Occipital lobe (tissue), 2 donors: ENCODE measurements around the gene EDAR. TPM values are rescaled to one million over a fixed set of nuclear protein-coding genes. Genes with fewer than 3 reads are reported as not detected.

Source experiments
- DNase-seq: peaks from one replicate; lab custom pipeline; 2025; lab: John Stamatoyannopoulos, UW
- total RNA-seq: library from RNA; depleted of rRNA; stranded (reverse); fragments of >200 nt; gene quantifications from one replicate; pipeline ENCODE4 v1.2.3, GENCODE V29; 2014

EDAR gene
- total RNA-seq, 1 donor from 2014 or later: not detected

GRCh38 chr2:108968619-108969018, 20.4 kb downstream of the EDAR start:
- DNase-seq: no peak

GRCh38 chr2:108967757-108968156, 21.3 kb downstream of the EDAR start:
- no peak for DNase-seq

- no peak for DNase-seq
Observed at GRCh38 chr2:108965540-108966289, 23.3 kb downstream of the EDAR start.

- DNase-seq: no peak
Observed at GRCh38 chr2:108963057-108963456, 26.0 kb downstream of the EDAR start.

GRCh38 chr2:108961796-108962195, 27.2 kb downstream of the EDAR start:
- DNase-seq: no peak

GRCh38 chr2:108960006-108960405, 29.0 kb downstream of the EDAR start:
- DNase-seq: no peak

GRCh38 chr2:108959401-108959800, 29.6 kb downstream of the EDAR start:
- no peak for DNase-seq

GRCh38 chr2:108958632-108959341, 30.2 kb downstream of the EDAR start:
- DNase-seq: no peak

- DNase-seq: no peak
Observed at GRCh38 chr2:108958002-108958401, 31.0 kb downstream of the EDAR start.

GRCh38 chr2:108956375-108956774, 32.6 kb downstream of the EDAR start:
- DNase-seq: no peak

GRCh38 chr2:108950369-108951135, 38.5 kb downstream of the EDAR start:
- DNase-seq: no peak

- DNase-seq: no peak
Observed at GRCh38 chr2:108949316-108950239, 39.4 kb downstream of the EDAR start.

GRCh38 chr2:108947271-108947907, 41.6 kb downstream of the EDAR start:
- DNase-seq: no peak

GRCh38 chr2:108946442-108946841, 42.6 kb downstream of the EDAR start:
- DNase-seq: no peak

GRCh38 chr2:108945969-108946368, 43.1 kb downstream of the EDAR start:
- no peak for DNase-seq

GRCh38 chr2:108944601-108945331, 44.3 kb downstream of the EDAR start:
- DNase-seq: no peak

GRCh38 chr2:108943751-108944150, 45.3 kb downstream of the EDAR start:
- no peak for DNase-seq

GRCh38 chr2:108942888-108943287, 46.1 kb downstream of the EDAR start:
- no peak for DNase-seq

- DNase-seq: no peak
Observed at GRCh38 chr2:108942231-108942825, 46.7 kb downstream of the EDAR start.

GRCh38 chr2:108941767-108942166, 47.3 kb downstream of the EDAR start:
- no peak for DNase-seq
